BLaER1 treated with 17β-estradiol and CSF1 and Interleukin-3, amounts not matched to agents 10 nM and 100 nM (cell line): ENCODE measurements around the gene LPIN2.
"Not testable (repeated sequence)": the region's sequence is repeated elsewhere in the genome, so short reads cannot be mapped to it uniquely, and the experiment has no call there.

Experiments
- H3K27ac ChIP-seq, 11 experiments: shearing (Covaris generic); formaldehyde crosslinking; 2 replicates each; pipeline ENCODE4 v1.8.1; 2022
- H3K27me3 ChIP-seq, 11 experiments: shearing (Covaris generic); formaldehyde crosslinking; 2 replicates each; pipeline ENCODE4 v1.8.1; 2022
- H3K36me3 ChIP-seq, 11 experiments: shearing (Covaris generic); formaldehyde crosslinking; 2 replicates each; pipeline ENCODE4 v1.8.1; 2022
- H3K4me1 ChIP-seq, 10 experiments: shearing (Covaris generic); formaldehyde crosslinking; 2 replicates each; pipeline ENCODE4 v1.8.1; 2022
- H3K4me2 ChIP-seq, 11 experiments: shearing (Covaris generic); formaldehyde crosslinking; 2 replicates each; pipeline ENCODE4 v1.8.1; 2022
- H3K4me3 ChIP-seq, 10 experiments: shearing (Covaris generic); formaldehyde crosslinking; 2 replicates each; pipeline ENCODE4 v1.8.1; 2022
- H3K9ac ChIP-seq, 11 experiments: shearing (Covaris generic); formaldehyde crosslinking; 2 replicates each; pipeline ENCODE4 v1.8.1; 2022
- H3K9me3 ChIP-seq, 11 experiments: shearing (Covaris generic); formaldehyde crosslinking; replicated peaks in 1 of 11; 2 replicates each; pipeline ENCODE4 v1.8.1; 2022
- H4K20me1 ChIP-seq, 11 experiments: shearing (Covaris generic); formaldehyde crosslinking; 2 replicates each; pipeline ENCODE4 v1.8.1; 2022
- Cebpa-rat ChIP-seq, 11 experiments: shearing (Covaris generic); IDR thresholded peaks; 2 replicates each; pipeline ENCODE4 v1.8.1; 2022

LPIN2 gene

DNA sequence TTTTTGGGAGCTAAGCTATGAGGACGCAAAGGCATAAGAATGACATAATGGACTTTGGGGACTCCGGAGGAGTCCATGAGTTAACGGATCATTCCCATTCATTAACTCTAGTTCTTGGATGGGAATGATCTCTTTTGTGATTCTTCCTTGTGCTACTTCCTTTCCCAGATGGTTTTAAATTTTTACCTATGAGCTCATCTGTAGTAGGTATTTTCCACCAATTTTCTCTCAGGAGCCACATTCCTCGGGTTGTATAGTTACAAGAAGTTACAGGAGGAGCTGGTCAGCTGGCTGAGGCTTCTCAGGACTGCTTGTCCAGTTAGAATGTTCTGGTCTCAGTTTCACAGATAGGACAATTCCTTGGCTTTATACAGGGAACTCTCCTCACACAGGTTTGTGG, 42.9 kb upstream of the LPIN2 start:
- Histone ChIP-seq H3K27me3 (no peaks in the 10 kb centered on the region), H4K20me1 (no peaks in the 10 kb centered on the region), H3K4me3 (no peak overlapping the region), H3K4me1 (peaks cover 47 to 61% (median 52%) of the 10 kb centered on the region in 10 experiments), H3K9ac (no peak overlapping the region), H3K9me3 (peaks cover 12 to 37% (median 25%) of the 10 kb centered on the region in 11 experiments; a peak in 21 of 22 replicates), H3K36me3 (no peaks in the 10 kb centered on the region), H3K27ac (no peak overlapping the region), H3K4me2 (no peak overlapping the region)
- TF ChIP-seq Cebpa-rat (IDR thresholded peaks at IDR 0.05): no peak

GRCh38 chr18:3055186-3055728, 42.3 kb upstream of the LPIN2 start:
- H4K20me1 ChIP-seq: no peaks in the 10 kb centered on the region
- no peak overlapping the region for H3K9ac ChIP-seq
- no peaks in the 10 kb centered on the region for H3K27me3 ChIP-seq
- H3K36me3 ChIP-seq: no peaks in the 10 kb centered on the region
- H3K9me3 ChIP-seq: peaks cover 12 to 37% (median 25%) of the 10 kb centered on the region in 11 experiments; a peak in 21 of 22 replicates
- no peak overlapping the region for H3K4me3 ChIP-seq
- H3K27ac ChIP-seq: no peak overlapping the region
- TF ChIP-seq Cebpa-rat (IDR thresholded peaks at IDR 0.05): no peak
- peaks cover 41 to 56% (median 47%) of the 10 kb centered on the region in 10 experiments for H3K4me1 ChIP-seq
- H3K4me2 ChIP-seq: no peak overlapping the region

- no peak for TF ChIP-seq Cebpa-rat (IDR thresholded peaks at IDR 0.05)
- Histone ChIP-seq H3K27ac (no peak overlapping the region), H3K4me1 (peaks cover 36 to 51% (median 42%) of the 10 kb centered on the region in 10 experiments), H4K20me1 (no peaks in the 10 kb centered on the region), H3K4me3 (no peak overlapping the region), H3K9me3 (peaks cover 12 to 37% (median 25%) of the 10 kb centered on the region in 11 experiments; a peak in 21 of 22 replicates), H3K9ac (no peak overlapping the region), H3K27me3 (no peaks in the 10 kb centered on the region), H3K36me3 (no peaks in the 10 kb centered on the region), H3K4me2 (no peak overlapping the region)
These were observed 41.8 kb upstream of the LPIN2 start for GRCh38 chr18:3054780-3055179.

- peaks cover 12 to 37% (median 25%) of the 10 kb centered on the region in 11 experiments; a peak in 21 of 22 replicates for H3K9me3 ChIP-seq
- no peak overlapping the region for H3K4me3 ChIP-seq
- peaks cover 32 to 51% (median 40%) of the 10 kb centered on the region in 10 experiments for H3K4me1 ChIP-seq
- no peaks in the 10 kb centered on the region for H4K20me1 ChIP-seq
- no peak overlapping the region for H3K9ac ChIP-seq
- H3K27ac ChIP-seq: no peak overlapping the region
- no peaks in the 10 kb centered on the region for H3K27me3 ChIP-seq
- no peak for TF ChIP-seq Cebpa-rat (IDR thresholded peaks at IDR 0.05)
- H3K36me3 ChIP-seq: no peaks in the 10 kb centered on the region
- H3K4me2 ChIP-seq: no peak overlapping the region
These were observed 41.3 kb upstream of the LPIN2 start for GRCh38 chr18:3054214-3054613.

DNA sequence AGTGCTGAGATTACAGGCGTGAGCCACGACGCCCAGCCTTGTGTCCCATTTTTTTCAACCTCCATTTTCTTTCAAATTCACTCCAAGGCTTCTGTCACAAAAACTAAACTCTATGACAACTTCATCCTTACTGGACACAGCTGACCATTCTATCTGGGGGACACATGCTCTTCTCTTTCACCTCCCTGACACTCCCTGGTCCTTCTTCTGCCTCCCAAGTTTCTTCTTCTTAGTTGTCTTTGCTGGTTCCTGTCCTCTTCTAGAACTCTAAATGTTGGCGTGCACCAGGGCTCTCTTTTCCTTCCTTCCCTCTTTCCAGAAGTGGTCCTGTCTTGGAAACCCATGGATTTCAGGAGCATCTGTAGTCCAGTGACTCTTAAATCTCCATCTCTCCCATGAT, 40.1 kb upstream of the LPIN2 start:
- Histone ChIP-seq H3K9ac (no peak overlapping the region), H3K4me3 (no peak overlapping the region), H3K4me2 (no peak overlapping the region), H3K36me3 (no peaks in the 10 kb centered on the region), H4K20me1 (no peaks in the 10 kb centered on the region), H3K9me3 (peaks cover 12 to 41% (median 25%) of the 10 kb centered on the region in 11 experiments; a peak in 21 of 22 replicates), H3K4me1 (peaks cover 21 to 44% (median 34%) of the 10 kb centered on the region in 10 experiments), H3K27ac (no peak overlapping the region), H3K27me3 (no peaks in the 10 kb centered on the region)
- no peak for TF ChIP-seq Cebpa-rat (IDR thresholded peaks at IDR 0.05)

GRCh38 chr18:3052411-3052758, 39.4 kb upstream of the LPIN2 start:
- Histone ChIP-seq H3K27me3 (no peaks in the 10 kb centered on the region), H3K4me2 (peak overlapping the region; percentile 16 to 67 (median 55); a peak in 20 of 22 replicates), H3K27ac (peak overlapping the region in 3 of 11 experiments; percentile 17 to 47 (median 46); a peak in 3 of 22 replicates), H3K9ac (no peak overlapping the region), H3K9me3 (peaks cover 12 to 41% (median 25%) of the 10 kb centered on the region in 11 experiments; a peak in 21 of 22 replicates), H3K4me3 (no peak overlapping the region), H3K4me1 (peaks cover 16 to 38% (median 29%) of the 10 kb centered on the region in 10 experiments), H4K20me1 (no peaks in the 10 kb centered on the region), H3K36me3 (no peaks in the 10 kb centered on the region)
- no peak; a peak in 1 of 22 replicates for TF ChIP-seq Cebpa-rat (IDR thresholded peaks at IDR 0.05)

DNA sequence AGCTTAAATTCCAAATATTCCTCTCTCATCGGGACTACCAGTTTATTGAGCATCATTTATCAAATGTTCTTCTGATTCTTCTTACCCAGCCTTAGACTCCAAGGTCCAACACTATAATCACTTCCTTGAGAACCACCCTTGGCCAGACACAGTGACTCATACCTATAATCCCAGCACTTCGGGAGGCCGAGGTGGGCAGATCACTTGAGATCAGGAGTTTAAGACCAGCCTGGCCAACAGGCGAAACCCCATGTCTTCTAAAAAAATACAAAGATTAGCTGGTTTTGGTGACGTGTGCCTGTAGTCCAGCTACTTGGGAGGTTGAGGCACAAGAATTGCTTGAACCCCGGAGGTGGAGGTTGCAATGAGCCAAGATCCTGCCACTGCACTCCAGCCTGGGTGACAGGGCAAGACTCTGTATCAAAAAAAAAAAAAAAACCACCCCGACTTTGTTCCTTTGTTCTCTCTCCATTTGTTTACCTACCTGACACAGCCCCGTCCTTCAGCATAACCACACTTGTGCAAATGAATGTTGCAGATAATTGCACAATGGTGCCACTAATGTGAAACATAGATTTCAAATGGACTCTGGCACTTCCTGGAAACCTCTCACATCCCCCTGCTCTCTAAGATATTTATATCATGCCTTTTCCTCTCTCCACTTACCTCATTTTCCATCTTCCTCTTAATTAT, 38.9 kb upstream of the LPIN2 start:
- peak overlapping the region; percentile 16 to 67 (median 55); a peak in 21 of 22 replicates for H3K4me2 ChIP-seq
- peak in 5 of 11 experiments; percentile 16 to 59 (median 44); a peak in 5 of 22 replicates for TF ChIP-seq Cebpa-rat (IDR thresholded peaks at IDR 0.05)

GRCh38 chr18:3049897-3050454, 37.0 kb upstream of the LPIN2 start:
- H3K4me1 ChIP-seq: peaks cover 11 to 37% (median 24%) of the 10 kb centered on the region in 10 experiments; a peak in 19 of 20 replicates
- H3K36me3 ChIP-seq, H4K20me1 ChIP-seq, H3K4me3 ChIP-seq, H3K27me3 ChIP-seq, H3K9ac ChIP-seq, H3K27ac ChIP-seq: not testable (repeated sequence)
- H3K9me3 ChIP-seq: peaks cover 12 to 41% (median 25%) of the 10 kb centered on the region in 11 experiments; a peak in 21 of 22 replicates
- H3K4me2 ChIP-seq: peak overlapping the region in 6 of 11 experiments; percentile 16 to 49 (median 30); a peak in 4 of 22 replicates

More for the DNA sequence above, 38.9 kb upstream of the LPIN2 start:
- peaks cover 11 to 33% (median 24%) of the 10 kb centered on the region in 10 experiments for H3K4me1 ChIP-seq
- no peaks in the 10 kb centered on the region for H3K36me3 ChIP-seq
- peaks cover 12 to 41% (median 25%) of the 10 kb centered on the region in 11 experiments; a peak in 21 of 22 replicates for H3K9me3 ChIP-seq
- H3K27me3 ChIP-seq: no peaks in the 10 kb centered on the region
- no peak overlapping the region for H3K9ac ChIP-seq
- no peaks in the 10 kb centered on the region for H4K20me1 ChIP-seq
- peak overlapping the region in 4 of 11 experiments; percentile 23 to 54 (median 37); a peak in 5 of 22 replicates for H3K27ac ChIP-seq
- no peak overlapping the region for H3K4me3 ChIP-seq

GRCh38 chr18:3048820-3049349, 35.9 kb upstream of the LPIN2 start:
- Histone ChIP-seq H3K4me1 (peaks cover 11 to 37% (median 26%) of the 10 kb centered on the region in 10 experiments; a peak in 19 of 20 replicates), H3K27me3 (no peaks in the 10 kb centered on the region), H3K27ac (no peak overlapping the region), H3K4me2 (peak overlapping the region in 6 of 11 experiments; percentile 6 to 49 (median 20); a peak in 6 of 22 replicates), H3K9ac (no peak overlapping the region), H3K4me3 (no peak overlapping the region), H3K36me3 (no peaks in the 10 kb centered on the region), H3K9me3 (peaks cover 12 to 34% (median 22%) of the 10 kb centered on the region in 11 experiments; a peak in 21 of 22 replicates), H4K20me1 (no peaks in the 10 kb centered on the region)
- TF ChIP-seq Cebpa-rat (IDR thresholded peaks at IDR 0.05): no peak
